ENCODE data around the gene PAX1. TPM values are rescaled to one million over a fixed set of nuclear protein-coding genes. Genes with fewer than 3 reads are reported as not detected.

The PAX1 gene
- polyA plus RNA-seq, 1 of the 3 experiments (the other 2 are of a cell fraction) = not detected

DNA sequence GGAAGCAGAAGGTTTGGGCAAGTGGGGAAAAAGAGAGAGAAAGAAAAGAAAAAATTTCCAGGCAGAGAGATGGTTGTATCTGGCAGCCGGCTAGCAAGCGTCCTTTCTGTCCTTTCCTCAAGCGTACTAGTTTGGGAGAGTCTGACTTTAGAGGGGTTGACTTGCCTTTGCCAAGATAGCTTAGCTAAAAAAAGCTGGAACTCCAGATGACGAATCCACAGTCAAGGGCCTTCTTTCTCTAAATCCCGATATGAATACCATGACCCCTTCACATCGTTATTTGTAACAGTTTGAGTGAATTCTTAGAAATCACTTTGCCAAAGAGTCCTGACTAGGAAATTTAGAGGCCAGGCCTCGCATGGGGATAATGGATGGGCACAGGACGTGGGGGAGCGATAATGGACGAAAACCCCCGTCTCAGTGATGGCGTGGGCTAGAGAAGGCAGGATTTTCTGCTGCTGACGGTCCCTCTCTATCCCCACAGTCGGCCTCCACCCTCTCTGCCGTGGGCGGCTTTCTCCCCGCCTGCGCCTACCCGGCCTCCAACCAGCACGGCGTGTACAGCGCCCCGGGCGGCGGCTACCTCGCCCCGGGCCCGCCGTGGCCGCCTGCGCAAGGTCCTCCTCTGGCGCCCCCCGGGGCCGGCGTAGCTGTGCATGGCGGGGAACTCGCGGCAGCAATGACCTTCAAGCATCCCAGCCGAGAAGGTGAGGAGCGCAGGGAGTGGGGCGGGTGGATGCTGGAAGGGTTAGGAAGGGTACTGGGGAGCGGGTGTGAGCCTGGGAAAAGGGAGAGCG lies 3.5 kb downstream of the PAX1 start:
- Histone ChIP-seq H3K9ac (no peak overlapping the region), H3K9me3 (no peaks in the 10 kb centered on the region), H3K9me2 (no peaks in the 10 kb centered on the region), H2AFZ (ENCODE audit: low read depth) (no peak overlapping the region), H3K27me3 (ENCODE audit: insufficient read depth) (peaks cover 89% of the 10 kb centered on the region), H3K79me2 (ENCODE audit: insufficient read depth) (no peaks in the 10 kb centered on the region), H3F3A (replicated peaks; ENCODE audit: insufficient read depth) (no peaks in the 10 kb centered on the region), H3K4me2 (no peak overlapping the region), H3K4me3 (ENCODE audit: low read depth in 2 of 2, low read length in 1 of 2) (no peak overlapping the region), H3K27ac (ENCODE audit: low read depth in 2 of 2, low read length in 1 of 2) (no peak overlapping the region), H3K36me3 (replicated peaks in 1 of 2; ENCODE audit: control insufficient read depth in 1 of 2, insufficient read depth in 2 of 2, low read length in 1 of 2) (no peaks in the 10 kb centered on the region), H4K20me1 (ENCODE audit: insufficient read depth) (peaks cover 2% of the 10 kb centered on the region; the same call in 1 of the 2 replicates), H3K4me1 (ENCODE audit: control insufficient read depth in 1 of 2, insufficient read depth in 2 of 2, low read depth in 1 of 2, low read length in 1 of 2) (no peaks in the 10 kb centered on the region)
- TF ChIP-seq EZH2phosphoT487 (IDR thresholded peaks at IDR 0.05; ENCODE audit: borderline replicate concordance, low read depth) = no peak
- TF ChIP-seq, protein P1, sequence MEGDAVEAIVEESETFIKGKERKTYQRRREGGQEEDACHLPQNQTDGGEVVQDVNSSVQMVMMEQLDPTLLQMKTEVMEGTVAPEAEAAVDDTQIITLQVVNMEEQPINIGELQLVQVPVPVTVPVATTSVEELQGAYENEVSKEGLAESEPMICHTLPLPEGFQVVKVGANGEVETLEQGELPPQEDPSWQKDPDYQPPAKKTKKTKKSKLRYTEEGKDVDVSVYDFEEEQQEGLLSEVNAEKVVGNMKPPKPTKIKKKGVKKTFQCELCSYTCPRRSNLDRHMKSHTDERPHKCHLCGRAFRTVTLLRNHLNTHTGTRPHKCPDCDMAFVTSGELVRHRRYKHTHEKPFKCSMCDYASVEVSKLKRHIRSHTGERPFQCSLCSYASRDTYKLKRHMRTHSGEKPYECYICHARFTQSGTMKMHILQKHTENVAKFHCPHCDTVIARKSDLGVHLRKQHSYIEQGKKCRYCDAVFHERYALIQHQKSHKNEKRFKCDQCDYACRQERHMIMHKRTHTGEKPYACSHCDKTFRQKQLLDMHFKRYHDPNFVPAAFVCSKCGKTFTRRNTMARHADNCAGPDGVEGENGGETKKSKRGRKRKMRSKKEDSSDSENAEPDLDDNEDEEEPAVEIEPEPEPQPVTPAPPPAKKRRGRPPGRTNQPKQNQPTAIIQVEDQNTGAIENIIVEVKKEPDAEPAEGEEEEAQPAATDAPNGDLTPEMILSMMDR (IDR thresholded peaks at IDR 0.05) = no peak
- TF ChIP-seq CHD2 (IDR thresholded peaks at IDR 0.05; ENCODE audit: low read length, partially characterized antibody) = no peak
- no peak for TF ChIP-seq FOSL2 (IDR thresholded peaks at IDR 0.05; ENCODE audit: borderline replicate concordance, low read depth)
- TF ChIP-seq MXI1 (IDR thresholded peaks at IDR 0.05; ENCODE audit: low read depth, low read length) = no peak
- no peak for TF ChIP-seq SIN3A (IDR thresholded peaks at IDR 0.05; ENCODE audit: borderline replicate concordance, low read depth, low read length)
- TF ChIP-seq, protein P2, sequence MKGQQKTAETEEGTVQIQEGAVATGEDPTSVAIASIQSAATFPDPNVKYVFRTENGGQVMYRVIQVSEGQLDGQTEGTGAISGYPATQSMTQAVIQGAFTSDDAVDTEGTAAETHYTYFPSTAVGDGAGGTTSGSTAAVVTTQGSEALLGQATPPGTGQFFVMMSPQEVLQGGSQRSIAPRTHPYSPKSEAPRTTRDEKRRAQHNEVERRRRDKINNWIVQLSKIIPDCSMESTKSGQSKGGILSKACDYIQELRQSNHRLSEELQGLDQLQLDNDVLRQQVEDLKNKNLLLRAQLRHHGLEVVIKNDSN (IDR thresholded peaks at IDR 0.05; ENCODE audit: borderline replicate concordance, low read depth) = no peak
- TF ChIP-seq SMC3 (IDR thresholded peaks at IDR 0.05; ENCODE audit: low read depth, low read length) = no peak
- no peak for TF ChIP-seq RAD21 (IDR thresholded peaks at IDR 0.05; ENCODE audit: low read length)
- no peak for TF ChIP-seq EP300 (IDR thresholded peaks at IDR 0.05; ENCODE audit: borderline replicate concordance in 1 of 2, low read depth in 1 of 2, low read length in 1 of 2)
- TF ChIP-seq RXRA (IDR thresholded peaks at IDR 0.05; ENCODE audit: borderline replicate concordance, low read depth) = no peak
- TF ChIP-seq, protein P3, sequence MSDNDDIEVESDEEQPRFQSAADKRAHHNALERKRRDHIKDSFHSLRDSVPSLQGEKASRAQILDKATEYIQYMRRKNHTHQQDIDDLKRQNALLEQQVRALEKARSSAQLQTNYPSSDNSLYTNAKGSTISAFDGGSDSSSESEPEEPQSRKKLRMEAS (IDR thresholded peaks at IDR 0.05; ENCODE audit: low read depth) = no peak
- ChIA-PET POLR2A (no interaction called here), CTCF (interaction anchor here (3.0 to 6.5 kb wide), 2 partner anchors 10 to 11 kb away, joined by 14 to 40 read pairs; no protein-coding TSS in a partner anchor)
- WGBS (ENCODE audit: low lambda C conversion rate) = 9% methylated on average over 40 of the region's 43 CpGs
- no peak for DNase-seq

DNA sequence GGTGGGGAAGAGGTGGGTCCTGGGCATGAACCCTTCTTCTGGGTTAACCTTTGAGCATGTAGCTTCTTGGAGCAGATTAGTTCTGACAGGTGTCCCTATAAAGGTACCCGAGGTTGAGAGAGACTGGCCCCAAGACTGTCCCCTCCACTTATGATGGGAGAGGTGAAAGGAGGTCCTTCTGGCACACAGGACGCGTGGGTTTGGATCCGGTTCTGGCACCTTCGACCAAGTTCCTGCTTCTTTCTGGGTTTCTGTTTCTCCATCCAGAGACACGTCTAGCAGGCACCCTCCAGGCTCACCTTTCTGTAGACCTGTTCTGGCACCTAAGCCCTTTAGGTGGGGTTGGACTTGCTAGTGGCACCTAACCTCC lies 4.1 kb downstream of the PAX1 start:
- ChIA-PET CTCF (interaction anchor here (3.0 kb wide), 1 partner anchor 10 kb away, joined by 14 read pairs; no protein-coding TSS in a partner anchor), POLR2A (no interaction called here)
- Histone ChIP-seq H2AFZ (ENCODE audit: low read depth) (no peak overlapping the region), H3F3A (replicated peaks; ENCODE audit: insufficient read depth) (no peaks in the 10 kb centered on the region), H3K9ac (no peak overlapping the region), H3K36me3 (replicated peaks in 1 of 2; ENCODE audit: control insufficient read depth in 1 of 2, insufficient read depth in 2 of 2, low read length in 1 of 2) (no peaks in the 10 kb centered on the region), H3K4me3 (ENCODE audit: low read depth in 2 of 2, low read length in 1 of 2) (no peak overlapping the region), H3K4me1 (ENCODE audit: control insufficient read depth in 1 of 2, insufficient read depth in 2 of 2, low read depth in 1 of 2, low read length in 1 of 2) (no peaks in the 10 kb centered on the region), H3K27me3 (ENCODE audit: insufficient read depth) (peaks cover 89% of the 10 kb centered on the region), H3K9me2 (no peaks in the 10 kb centered on the region), H4K20me1 (ENCODE audit: insufficient read depth) (peaks cover 2% of the 10 kb centered on the region; the same call in 1 of the 2 replicates), H3K4me2 (no peak overlapping the region), H3K27ac (ENCODE audit: low read depth in 2 of 2, low read length in 1 of 2) (no peak overlapping the region), H3K79me2 (ENCODE audit: insufficient read depth) (no peaks in the 10 kb centered on the region), H3K9me3 (no peaks in the 10 kb centered on the region)
- TF ChIP-seq GABPA (IDR thresholded peaks at IDR 0.05; ENCODE audit: low read depth) (no peak), YY1 (IDR thresholded peaks at IDR 0.05; ENCODE audit: low read depth) (no peak), NRF1 (IDR thresholded peaks at IDR 0.05; ENCODE audit: low read depth, low read length) (no peak), EP300 (IDR thresholded peaks at IDR 0.05; ENCODE audit: borderline replicate concordance in 1 of 2, low read depth in 1 of 2, low read length in 1 of 2) (no peak), TCF12 (IDR thresholded peaks at IDR 0.05) (no peak)
- TF ChIP-seq, protein P2 (IDR thresholded peaks at IDR 0.05; ENCODE audit: borderline replicate concordance, low read depth) = no peak
- no peak for DNase-seq
- WGBS (ENCODE audit: low lambda C conversion rate) = 0% methylated on average over 6 of the region's 6 CpGs

All from SK-N-SH (cell line).